UCSD-AML1 (cell line): ENCODE results near the gene DDI1.
"Not testable (repeated sequence)": the region's sequence is repeated elsewhere in the genome, so short reads cannot be mapped to it uniquely, and the experiment has no call there.

Experiments used
- DNase-seq: peaks from one replicate; lab custom pipeline; 2025; ENCODE audit not compliant: unreplicated experiment; lab: John Stamatoyannopoulos, UW

The DDI1 gene

DNA sequence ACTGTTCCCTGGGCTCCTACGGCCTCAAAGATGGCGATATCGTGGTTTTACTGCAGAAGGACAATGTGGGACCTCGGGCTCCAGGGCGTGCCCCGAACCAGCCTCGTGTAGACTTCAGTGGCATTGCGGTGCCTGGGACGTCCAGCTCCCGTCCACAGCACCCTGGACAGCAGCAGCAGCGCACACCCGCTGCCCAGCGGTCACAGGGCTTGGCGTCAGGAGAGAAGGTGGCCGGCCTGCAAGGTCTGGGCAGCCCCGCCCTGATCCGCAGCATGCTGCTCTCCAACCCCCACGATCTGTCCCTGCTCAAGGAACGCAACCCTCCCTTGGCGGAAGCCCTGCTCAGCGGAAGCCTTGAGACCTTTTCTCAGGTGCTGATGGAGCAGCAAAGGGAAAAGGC, 555 bp downstream of the DDI1 start:
- DNase-seq = no peak

DNA sequence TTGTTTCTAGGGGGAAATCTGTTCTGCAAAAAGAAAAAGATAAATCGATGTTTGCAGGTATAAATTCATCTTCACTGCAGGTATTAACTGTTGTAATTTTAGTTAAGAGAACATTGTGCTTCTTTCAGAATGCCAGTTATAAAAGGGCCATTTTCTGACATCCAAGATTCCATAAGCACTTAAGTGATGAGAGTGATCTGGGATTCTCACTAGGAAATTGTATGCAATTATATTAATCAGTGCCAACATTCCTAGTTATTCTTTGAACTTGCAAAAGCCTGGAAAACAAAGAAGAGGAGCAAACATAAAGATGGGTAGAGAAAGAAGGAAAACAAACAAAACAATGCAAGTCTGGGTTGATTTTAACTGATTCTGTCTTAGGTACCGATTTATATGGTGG, 5.4 kb downstream of the DDI1 start:
- DNase-seq = no peak

DNA sequence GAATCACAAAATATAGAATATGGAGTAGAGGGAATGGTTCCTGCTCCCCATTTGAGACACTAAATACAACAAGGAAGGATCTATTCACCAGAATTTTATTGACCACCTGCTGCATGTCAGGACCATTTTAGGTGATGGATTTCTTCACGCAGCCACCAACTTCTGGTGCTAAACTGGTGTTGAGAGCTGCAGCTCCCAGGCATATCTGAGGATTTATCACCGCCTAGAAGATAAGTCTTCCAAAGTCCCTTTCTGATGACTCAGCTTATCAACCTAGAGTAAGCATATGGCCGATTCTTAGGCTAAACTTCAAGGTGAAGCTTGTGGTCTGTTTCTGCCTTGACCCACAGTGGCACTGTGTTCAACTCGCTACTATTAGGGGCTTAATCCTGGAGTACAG, 6.7 kb downstream of the DDI1 start:
- no peak for DNase-seq

- no peak for DNase-seq
Measured at GRCh38 chr11:104043678-104044239, 7.3 kb downstream of the DDI1 start.

GRCh38 chr11:104046331-104046730, 9.9 kb downstream of the DDI1 start:
- no peak for DNase-seq

DNA sequence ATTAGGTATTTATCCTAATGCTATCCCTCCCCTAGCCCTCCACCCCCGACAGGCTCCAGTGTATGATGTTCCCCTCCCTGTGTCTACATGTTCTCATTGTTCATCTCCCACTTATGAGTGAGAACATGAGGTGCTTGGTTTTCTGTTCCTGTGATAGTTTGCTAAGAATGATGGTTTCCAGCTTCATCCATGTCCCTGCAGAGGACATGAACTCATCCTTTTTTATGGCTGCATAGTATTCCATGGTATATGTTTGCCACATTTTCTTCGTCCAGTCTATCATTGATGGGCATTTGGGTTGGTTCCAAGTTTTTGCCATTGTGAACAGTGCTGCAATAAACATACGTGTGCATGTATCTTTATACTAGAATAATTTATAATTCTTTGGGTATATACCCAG, 10.4 kb downstream of the DDI1 start:
- DNase-seq = not testable (repeated sequence)

DNA sequence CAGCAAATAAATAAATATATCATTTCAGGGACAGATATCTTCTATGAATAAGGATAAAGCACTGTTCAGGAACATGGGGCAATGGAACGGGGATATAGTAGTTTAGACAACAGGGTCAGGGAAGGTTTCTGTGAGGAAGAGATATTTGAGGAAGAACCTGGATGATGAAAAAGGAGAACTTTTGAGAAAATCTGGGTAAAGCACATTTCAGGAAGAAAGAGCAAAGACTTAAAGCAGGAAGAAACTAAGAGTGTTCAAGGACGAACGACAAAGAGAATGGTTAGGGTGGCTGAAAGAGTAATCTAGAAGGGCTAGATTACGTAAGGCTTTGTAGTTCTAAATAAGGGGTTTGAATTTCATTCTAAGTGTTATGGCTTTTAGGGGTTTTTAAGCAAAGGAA, 12.7 kb downstream of the DDI1 start:
- DNase-seq = no peak

GRCh38 chr11:104051778-104052177, 15.3 kb downstream of the DDI1 start:
- DNase-seq = no peak

DNA sequence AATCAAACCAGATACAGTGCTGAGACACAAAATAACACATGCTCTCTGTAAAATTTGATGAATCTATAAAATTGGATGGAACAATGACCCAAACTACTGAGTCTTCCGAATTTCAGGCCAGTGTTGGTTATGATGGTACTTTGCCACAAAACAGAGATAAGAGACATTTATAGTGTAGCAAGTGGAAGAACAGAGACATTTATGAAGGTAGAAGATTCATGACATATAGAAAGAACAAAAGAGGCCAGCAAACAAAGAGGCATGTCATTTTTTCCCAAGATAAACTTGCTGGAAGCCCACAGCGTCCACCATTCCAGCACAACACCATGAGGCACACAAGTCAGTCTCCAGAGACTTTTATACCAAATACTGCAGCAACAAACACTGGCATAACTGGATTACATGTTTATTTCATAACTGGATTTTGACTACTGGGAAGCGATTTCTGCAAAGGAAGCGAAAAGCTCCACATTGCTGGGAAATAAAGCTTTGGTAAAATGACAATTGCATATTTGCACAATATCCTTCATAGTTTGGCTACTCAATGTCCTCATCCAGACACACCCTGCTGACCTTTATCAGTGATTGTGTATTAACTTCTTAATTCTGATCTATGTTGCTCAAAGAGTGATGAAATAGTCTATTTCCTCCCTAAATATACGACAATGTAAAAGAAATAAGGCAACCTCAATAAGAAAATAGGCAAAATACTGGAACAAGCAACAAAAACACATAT, 17.5 kb downstream of the DDI1 start:
- DNase-seq = no peak

DNA sequence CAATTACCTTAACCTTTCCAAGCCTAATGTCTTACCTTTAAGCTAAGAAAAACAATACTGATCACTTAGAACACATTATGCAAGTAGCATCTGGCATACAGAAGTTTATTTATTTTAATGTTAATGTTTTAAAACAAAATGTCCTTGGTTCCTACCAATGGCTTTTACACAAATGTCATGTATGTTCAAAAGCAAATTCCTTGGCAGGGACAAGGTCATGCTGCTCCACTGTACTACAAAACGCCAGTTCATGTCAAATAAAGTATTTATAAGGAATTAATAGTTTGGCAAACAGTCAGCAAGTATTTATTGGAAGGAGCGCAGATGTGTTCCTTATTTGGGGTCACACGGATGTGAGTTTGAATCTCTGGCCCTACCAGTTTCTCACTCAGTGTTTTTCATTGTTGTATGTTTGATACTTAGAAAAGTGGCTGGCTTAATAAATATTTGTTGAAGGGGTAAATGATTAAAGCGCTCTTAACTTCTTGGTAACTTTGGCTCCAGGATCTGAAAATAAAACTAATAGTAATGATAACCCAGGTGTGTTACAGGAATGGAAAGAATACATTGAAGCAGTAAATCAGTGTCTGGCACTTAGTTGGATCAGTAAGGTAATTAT, 18.6 kb downstream of the DDI1 start:
- no peak for DNase-seq

GRCh38 chr11:104055596-104055995, 19.2 kb downstream of the DDI1 start:
- no peak for DNase-seq

- no peak for DNase-seq
Measured at GRCh38 chr11:104057908-104058307, 21.5 kb downstream of the DDI1 start.

DNA sequence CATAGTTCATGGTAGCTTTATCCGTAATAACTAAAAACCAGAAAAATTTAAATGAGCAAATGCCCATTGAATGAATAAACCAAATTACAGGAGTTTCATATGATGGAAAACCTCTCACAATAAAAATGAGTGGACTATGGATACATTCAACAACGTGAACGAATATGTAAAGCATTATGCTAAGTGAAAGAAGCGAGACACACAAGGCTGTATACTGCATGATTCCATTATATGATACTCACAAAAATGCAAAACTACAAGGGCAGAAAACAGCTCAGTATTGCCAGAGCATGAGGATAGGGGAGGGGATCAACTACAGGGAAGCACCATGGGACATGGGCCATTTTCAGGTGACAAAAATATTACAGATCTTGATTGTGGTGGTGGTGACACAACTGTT, 22.2 kb downstream of the DDI1 start:
- no peak for DNase-seq

GRCh38 chr11:104060004-104060794, 23.8 kb downstream of the DDI1 start:
- DNase-seq = no peak

DNA sequence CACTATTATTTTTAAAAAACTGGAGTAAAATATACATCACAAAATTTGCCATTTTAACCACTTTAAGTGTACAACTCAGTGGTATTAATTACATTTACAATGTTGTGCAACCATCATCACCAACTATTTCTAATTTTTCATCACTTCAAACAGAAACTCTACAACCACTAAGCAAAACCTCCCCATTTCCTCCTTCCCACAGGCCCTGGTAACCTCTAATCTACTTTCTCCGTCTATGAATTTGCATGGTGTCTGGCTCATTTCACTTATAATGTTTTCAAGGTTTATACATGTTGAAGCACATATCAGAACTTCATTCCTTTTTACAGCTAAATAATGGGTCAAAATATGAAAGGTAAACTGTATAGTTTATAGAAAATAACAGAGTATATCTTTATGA, 24.4 kb downstream of the DDI1 start:
- DNase-seq = no peak

- no peak for DNase-seq
Measured at GRCh38 chr11:104061853-104062521, 25.5 kb downstream of the DDI1 start.

GRCh38 chr11:104064034-104064630, 27.7 kb downstream of the DDI1 start:
- no peak for DNase-seq

DNA sequence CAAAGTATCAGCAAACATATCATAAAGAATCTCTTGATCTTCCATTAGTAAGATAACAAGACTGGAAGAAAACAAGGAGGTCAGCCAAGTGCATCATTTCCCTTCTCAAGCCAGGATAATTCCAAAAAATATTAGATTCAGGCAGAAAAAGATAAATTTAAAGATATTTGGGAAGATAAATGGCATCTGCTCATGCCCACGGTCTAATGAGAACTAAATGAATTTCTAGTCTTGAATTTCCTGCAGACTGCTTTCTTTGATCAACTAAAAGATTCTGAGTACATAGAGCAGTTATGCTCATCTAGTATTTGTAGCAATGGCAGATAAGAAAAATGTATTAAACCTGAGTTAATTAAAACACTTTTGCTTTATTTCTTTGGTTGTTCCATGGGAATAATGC, 31.1 kb downstream of the DDI1 start:
- DNase-seq = no peak

GRCh38 chr11:104073950-104074705, 37.7 kb downstream of the DDI1 start:
- DNase-seq = peak; percentile 11

- DNase-seq = no peak
Measured at GRCh38 chr11:104075091-104075490, 38.7 kb downstream of the DDI1 start.
